SKM-1 treated with dmso at 0.1 percent for 144 hours (cell line): ENCODE measurements around the gene PASK.

Experiments used
- DNase-seq: peaks from one replicate; lab custom pipeline; 2025; ENCODE audit not compliant: unreplicated experiment; lab: John Stamatoyannopoulos, UW

Gene PASK

DNA sequence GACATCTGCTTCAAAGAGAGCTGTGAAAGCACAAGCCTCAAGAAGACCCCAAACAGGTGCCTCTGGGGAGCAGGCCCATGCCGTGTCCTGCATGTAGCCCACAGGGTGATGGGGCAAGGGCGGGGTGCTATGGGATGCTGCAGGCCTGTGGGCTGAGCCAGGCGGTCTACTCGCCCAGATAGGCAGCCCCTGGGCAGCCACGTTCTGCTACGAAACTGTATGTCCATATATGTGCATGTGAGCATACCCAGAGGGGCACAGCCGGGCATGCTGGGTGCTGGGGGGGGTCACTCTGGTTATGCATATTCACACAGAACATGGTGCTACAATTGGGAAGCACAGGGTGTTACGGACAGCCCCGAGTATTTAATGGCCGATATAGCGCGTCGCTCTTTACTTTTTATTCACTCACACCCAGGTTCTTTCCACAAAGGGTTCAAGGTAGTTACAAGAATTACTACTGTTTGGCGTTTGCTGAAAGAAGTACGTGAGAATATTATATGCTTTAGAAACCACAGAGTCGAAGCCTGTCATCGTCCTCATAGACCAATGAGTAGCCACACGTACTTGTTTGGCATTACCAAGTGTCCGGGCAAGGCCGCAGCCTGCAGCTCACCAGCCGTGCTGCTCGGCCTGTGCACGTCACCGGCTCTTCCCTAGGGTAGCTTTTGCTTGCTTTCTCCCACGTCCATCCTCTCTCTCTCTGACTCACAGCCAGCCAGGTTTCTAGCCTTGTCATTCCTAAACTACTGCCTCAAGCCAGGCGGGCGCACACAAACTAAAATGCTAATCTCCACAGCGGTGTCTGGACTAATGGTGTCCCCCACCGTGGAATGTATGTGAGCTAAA lies 61.6 kb downstream of the PASK start:
- no peak for DNase-seq

DNA sequence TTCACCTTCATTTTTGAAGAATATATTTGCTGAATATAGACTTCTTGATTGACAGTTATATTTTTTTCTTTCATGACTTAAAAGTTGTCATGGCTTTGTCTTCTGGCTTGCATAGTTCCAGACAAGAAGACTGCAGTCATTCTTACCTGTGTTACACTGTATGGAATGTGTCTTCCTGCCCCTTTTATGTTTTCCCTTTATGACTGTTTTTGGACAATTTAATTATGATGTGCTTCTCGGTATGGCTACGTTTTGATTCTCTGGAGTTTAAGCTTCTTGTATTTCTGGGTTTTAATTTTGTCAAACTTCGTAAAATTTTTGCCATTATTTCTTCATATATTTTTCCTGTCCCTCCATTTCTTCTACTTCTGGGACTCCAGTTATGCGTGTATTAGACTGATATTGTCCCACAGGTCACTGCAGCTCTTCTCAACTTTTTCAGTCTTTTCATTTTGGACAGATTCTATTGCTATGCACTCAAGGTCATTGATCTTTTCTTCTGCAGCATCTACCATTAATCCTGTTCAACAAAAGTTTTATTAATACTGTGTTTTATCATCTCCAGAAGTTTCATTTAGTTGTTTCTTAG lies 64.3 kb downstream of the PASK start:
- DNase-seq = no peak

DNA sequence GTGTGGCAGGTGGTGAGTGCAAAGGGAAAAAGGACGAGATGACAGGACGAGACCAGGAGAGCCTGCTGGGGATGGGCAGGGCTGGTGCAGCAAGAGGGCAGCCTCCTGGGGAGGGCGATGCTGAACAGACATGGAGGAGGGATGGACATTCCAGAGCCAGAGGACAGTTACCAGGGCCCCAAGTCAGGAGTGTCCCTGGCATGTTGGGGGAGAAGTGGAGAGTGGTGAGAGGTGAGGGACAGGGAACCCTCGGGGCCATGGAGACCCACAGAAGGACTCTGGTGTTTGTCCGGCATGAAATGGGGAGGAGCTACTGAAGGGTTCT lies 66.2 kb downstream of the PASK start:
- no peak for DNase-seq

DNA sequence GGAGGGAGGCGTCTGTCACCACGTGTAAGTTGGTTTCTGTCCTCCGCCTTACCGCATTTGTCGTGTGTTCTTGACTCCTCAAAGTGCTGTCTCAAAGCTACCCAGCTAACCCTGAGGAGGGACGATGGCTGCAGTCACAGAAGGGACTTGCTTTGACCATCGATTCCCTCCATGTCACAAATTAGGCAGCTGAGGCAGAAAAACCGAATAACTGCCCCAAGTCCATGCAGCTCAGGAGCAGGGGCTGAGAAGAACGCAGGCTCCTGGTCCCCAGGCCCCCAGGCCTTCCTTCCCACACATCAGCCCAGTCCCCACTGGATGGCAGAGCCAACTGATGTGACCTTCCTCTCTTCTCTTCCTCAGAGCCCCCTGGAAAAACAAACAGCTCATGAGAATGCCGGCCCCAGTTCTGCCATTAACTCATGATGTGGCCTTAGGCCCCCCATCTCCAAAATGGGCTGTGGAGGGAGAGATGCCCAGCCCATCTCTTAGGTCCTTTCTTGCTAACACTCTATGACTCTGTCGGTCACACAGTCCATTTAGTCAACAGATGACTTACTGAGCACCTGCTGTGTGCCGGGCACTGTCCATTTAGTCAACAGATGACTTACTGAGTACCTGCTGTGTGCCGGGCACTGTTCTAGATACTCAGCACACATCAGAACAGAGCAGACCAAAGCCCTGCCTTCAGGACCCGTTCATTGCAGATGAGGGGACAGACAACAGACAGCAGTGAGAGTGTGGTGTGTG lies 66.8 kb downstream of the PASK start:
- DNase-seq = no peak

DNA sequence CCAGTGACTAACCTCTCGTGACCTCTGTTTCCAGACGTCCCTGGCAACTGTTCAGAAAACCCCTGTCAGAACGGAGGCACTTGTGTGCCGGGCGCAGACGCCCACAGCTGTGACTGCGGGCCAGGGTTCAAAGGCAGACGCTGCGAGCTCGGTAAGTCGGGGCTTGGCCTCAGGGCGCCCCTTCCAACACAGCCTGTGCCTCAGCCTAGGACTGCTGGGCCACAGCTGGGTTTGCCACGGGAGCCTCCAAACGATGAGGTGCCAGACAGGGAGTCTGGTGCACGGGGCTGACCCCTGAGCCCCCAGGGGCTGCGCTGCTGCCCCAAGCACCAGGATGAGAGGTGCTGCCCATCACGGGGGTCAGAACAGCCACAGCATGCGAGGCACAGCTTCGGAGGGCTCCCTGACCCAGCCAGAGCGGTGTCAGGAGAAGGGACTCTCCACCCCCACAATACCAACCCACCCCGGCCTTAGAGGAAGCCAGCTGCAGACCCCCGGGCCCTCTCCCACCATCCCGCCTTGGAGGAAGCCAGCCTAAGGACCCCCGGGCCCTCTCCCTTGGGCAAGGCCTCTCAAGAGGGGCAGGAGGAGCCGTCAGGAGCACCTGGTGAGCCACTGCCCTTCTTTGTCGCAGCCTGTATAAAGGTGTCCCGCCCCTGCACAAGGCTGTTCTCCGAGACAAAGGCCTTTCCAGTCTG lies 67.5 kb downstream of the PASK start:
- no peak for DNase-seq

DNA sequence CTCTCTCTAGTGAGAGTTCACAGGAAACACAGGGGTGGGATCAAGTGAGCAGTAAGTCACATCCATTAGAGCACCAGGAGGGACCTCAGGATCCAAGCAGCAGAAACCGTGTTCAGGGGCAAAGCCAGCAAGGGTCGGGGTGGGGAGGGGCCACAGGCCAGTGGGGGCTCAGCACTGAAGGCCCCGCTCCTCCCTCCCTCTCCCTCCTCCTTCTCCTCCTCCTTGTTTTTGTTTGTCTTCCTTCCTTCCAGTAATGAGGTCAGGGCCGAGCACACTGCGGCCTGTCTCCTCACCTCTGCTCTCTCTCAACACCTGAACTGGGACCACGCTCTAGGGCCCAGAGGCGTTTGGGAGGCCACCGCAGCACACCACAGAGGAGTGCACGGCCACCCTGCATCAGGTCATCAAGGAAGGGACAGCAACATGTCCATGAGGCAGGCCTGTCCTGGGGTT lies 68.1 kb downstream of the PASK start:
- DNase-seq = no peak

DNA sequence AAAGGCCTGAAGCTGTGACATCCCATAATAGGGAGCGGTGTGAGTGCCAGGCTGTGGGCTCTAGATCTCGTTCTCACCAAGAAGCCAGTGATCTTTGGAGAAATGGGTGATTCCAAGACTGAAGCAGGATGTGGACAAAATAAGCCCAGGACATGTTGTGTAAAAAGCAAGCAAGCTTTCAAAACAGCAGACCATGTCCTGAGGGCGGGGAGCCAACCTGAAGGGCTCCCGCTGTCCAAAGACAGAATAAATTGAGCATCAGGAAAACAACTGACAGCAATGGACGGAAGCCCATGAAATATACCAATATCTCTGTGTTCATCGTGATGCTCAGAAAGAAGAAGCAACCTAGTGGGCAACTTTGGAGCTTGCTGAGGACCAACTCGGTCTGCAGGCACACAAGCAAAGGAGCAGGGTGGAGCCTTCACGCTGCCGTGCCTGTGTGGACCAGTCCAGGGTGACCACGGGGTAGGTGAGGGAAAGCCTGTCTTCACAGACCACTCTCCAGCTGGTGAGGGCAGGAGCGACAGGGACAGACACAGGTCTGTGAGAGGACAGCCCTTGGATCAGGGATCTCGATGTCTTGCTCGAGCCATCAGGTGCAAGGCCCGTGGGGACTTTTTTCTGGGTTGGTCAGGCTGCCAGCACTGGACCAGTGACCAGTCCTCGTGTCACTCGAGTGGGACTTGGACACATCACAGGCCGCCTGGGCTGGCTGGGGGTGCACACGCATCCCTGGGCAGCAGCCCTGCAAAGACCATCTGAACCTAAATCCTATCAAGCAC lies 68.7 kb downstream of the PASK start:
- DNase-seq = no peak

DNA sequence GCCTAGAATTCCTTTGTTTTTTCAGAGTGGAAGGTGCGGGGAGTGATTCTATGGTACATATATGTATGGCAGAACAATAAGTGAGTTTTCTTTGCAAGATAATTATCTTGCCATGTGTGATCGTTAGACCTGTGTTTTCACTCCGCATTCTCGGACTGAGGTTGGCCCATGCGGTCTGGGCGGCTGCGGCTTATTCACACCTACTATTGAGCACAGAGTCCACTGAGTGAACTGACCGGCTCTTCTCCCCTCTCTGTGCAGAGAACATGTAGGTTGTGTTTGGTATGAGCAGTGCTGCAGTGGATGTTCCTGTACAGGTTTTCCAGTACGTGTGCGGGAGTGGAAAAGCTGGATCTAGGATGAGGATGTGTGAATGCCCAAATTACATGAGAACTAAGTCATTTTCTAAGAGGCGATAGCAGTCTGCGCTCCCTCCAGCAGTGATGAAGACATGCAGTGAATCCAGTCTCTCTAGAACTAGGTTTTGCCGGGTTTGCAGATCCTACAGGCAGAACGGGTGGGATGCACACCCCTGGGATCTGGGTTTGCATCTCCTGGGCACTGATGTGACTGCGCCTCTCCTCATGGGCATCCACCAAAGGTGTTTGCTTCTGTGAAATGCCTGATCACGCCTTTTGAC lies 74.3 kb downstream of the PASK start:
- DNase-seq = no peak

DNA sequence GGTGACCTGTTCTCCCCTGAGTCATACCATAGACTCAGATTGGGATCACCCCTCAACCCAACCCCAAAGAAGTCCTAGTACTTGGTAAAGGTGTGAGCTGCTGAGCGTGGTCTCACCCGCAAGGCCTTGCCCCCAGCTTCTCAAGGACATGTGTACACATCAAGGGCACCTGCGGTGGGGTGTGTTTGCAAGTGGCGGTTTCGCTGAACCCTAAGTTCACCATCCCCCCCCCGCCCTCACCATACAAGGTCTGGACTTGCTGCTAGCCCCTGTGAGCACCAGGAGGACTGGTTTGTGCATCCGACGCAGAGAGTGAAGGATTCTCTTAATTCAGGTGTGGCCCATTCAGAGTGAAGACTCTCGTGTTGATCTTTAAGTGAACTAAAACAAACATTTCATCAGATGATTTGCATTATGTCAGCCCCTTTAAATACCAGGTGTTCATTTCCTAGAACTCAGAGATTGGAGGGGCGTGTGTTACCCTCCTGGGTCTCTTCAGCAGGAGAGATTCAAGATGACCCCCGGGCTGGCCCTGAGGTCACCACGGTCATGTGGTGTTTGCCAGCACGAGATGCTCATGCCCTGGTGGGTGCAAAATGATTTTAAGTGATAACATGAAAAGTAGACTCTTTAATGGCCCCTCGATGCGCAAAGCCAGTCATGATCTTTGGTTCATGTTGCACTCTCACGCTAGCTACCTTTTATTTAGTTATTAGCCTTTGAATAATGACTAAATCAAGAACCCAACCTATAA lies 75.0 kb downstream of the PASK start:
- DNase-seq = no peak

DNA sequence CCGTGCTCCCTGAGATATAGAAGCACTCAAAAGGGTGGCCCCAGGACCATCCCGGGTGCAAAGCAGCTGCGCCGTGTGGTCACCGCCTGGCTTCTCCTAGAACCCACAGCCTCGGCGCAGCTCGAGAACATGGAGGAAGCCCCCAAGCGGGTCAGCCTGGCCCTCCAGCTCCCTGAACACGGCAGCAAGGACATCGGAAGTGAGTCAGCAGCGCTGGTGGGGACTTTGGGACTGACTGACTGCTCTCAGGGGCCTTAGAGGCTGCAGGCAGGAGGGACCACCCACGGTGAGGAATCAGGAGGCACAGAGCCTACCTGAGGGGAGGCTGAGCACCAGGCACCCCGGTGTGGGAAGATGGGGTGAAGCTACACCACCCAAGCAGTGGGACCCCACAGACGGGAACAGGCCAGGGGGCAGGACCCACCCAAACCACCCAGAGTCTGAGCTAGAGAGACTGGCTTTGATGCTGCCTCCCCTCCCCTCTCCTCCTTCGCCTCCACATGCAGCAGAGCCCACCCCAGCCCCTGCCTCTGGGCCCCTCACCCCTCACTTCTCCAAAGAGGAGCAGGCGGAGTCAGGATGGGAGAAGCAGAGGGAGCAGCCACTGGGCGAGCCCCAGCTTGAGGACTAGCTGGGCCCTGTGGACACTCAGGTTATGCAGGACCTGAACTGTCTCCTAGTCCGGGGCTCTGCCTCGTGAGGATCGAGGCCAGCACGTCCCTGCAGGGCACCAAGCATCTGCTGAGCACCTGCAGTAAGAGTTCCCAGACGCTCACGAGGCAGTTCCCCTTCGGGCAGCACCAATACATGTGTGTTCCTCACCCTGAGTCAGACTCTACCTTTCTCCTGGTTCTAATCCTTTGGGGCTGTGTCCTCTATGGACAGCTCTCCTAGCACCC lies 75.9 kb downstream of the PASK start:
- DNase-seq = no peak

DNA sequence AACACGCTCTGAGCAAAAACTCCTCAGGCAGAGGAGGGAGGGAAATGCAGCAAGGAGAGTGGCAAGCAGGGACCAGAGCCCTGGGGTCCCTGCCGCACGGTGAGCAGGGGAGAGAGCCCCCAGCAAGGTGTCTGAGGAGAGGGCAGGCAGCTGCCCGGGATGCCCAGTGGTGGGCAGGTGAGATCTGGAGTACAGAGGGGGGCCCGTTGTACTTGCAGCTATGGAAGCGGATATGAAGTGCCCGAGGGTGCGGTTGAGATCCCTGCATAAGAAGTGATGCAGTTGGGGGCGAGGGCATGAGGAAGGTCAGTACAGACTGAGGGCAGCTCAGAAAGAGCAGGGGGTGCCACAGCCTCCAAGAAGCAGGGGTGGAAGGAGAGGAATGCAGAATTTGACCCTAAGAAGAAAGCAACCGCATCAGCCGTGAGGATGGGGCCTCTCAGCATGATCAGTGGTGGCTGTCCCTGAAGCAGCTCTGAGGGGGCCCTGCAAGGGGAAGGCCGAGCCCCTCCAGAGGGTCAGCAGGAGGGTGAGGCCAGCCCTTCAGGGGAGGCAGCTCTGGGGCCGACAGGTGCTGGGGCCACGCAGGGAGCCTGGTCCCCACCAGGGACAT lies 76.6 kb downstream of the PASK start:
- no peak for DNase-seq

DNA sequence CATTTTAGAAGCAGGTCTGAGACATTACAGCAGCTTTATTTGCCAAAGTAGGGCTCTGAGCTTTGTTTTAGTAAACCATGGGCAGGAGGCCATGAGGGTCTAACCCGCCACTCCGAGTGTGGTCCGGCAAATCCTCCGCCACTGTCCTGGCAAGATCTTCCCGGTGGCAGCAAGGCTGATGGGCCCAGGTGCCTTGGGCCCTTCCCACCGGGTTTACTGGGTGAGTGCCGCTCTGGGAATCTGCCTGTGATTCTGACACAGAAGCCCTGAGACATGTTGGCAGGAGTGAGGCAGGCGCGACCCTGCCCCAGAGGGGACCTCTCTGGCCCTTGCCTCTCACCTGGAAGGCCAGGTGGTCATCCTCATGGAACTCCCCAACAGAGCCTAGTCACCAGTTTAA lies 77.1 kb downstream of the PASK start:
- no peak for DNase-seq

DNA sequence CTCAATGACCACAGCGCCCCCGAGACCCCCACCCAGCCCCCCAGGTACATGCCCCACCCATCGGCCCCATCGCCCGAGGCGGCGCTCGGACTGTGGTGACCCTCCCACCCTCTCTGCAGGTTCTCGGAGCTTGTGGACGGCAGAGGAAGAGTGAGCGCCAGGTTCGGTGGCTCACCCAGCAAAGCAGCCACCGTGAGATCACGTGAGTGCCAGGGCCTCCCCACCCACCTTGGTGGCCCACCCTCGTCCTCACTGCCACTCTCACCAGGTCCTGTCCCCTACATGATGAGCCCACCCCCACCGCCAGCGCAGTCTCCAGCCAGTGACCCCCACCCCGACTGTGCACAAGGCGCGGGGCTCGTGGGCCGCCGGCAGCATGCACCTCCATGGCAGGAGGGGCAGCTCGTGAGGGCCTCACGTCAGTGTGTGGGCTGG lies 77.6 kb downstream of the PASK start:
- DNase-seq = no peak

DNA sequence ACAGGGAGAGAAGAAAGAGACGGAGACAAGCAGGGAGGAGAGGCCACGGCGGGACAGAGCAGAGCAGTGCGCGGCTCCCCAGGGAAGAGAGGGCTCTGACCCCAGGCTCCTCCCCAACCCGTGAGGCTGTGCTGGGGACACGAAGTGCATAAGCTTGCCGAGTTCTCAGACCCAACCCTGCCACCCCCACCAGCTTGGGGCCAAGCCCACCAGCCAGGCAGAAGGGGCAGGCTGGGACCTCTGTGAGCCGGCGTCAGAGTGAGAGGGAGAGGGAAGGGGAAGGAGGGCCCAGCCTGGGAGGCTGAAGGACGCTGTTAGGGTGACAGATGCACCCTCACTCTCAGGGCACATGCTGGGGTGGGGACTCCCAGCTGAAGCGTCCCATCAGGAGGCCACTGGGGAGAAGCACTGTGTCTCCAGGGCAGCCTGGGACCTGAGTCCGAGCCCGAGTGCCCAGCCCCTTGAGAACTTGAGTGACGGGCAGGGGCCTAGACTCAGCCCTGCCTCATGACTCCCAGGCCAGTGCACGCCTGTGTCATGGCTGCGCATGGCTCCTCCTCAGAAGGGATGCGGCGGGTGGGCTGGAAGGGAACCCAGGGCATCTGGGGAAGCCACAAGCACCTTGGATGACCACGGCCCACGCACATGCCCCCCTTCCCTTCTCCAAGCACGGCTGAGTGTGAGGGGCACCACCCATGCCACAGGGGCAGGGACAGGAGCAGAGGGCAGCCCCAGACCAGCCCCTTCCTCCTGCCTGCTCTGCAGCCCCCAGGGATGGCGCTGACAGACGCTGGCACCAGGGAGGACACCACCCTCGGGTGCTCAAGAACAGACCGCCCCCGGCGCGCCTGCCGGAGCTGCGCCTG lies 78.2 kb downstream of the PASK start:
- DNase-seq = no peak

DNA sequence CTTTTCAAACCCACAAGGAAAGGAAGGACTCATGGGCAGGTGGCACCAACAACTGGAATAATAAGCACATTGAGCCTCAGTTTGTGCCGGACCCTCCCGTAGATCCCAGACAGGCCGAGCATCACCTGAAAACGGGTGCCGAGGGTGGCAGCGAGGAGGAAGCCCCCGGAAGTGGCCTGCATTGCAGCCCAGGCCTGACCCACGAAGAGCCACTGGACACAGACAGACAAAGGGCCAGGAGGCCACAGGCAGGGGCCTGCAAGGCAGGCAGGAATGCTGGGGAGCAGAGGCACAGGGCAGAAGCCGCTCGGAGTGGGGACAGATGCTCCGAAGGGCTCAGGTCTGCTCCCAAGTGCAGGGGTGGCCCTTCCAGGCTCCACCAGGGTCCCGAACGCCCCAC lies 78.9 kb downstream of the PASK start:
- no peak for DNase-seq

DNA sequence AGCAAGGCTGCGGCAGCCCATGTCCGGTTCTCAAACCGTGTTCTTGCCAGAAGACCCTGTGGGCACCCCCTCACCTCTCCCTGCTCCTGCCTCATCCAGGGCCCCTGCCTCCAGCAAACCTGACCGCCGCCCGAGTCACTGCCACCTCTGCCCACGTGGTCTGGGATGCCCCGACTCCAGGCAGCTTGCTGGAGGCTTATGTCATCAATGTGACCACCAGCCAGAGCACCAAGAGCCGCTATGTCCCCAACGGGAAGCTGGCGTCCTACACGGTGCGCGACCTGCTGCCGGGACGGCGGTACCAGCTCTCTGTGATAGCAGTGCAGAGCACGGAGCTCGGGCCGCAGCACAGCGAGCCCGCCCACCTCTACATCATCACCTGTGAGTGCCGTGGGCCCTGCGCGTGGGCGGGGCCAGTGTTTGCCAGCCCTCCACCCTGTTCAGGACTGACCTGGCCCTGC lies 79.4 kb downstream of the PASK start:
- no peak for DNase-seq
